Stimulated activated CD4-positive, alpha-beta T cell treated with anti-CD3 and anti-CD28 coated beads, Interleukin-1b, Interleukin-23, amount 100 ng/mL, for 24 hours (primary cell): ENCODE results near the gene TMCC2.
"Not testable (repeated sequence)": the region's sequence is repeated elsewhere in the genome, so short reads cannot be mapped to it uniquely, and the experiment has no call there.

Source experiments
- DNase-seq, 4 experiments: peaks; one replicate each; pipeline ENCODE4 v3.0.0-alpha.2; 2020; ENCODE audit warnings: low read depth in 4 of 4, low spot score in 1 of 4

Gene TMCC2

GRCh38 chr1:205276689-205277065, 48.9 kb downstream of the TMCC2 start:
- DNase-seq, result no peak

DNA sequence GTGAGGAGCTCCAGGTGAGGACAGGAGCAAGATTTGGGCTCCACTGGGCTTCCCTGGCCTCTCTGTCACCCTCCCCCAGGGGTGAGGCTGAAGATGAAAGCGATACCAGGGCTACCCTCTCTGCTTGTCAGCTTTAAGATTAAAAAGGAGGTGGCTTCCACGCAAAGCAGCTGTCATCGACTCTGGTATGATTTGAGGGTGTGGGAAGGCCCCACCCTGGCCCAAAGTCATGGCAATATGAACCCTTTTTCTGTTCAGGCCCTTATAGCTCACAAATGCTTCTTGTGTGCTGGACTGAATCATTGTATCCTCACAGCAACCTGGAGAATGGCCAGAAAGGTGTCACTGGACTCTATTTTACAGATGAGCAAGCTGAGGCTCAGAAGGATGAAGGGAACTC, 52.2 kb downstream of the TMCC2 start:
- no peak for DNase-seq

GRCh38 chr1:205280666-205281395, 53.1 kb downstream of the TMCC2 start:
- not testable (repeated sequence) for DNase-seq

- DNase-seq, result no peak
Measured at GRCh38 chr1:205283270-205284147, 55.8 kb downstream of the TMCC2 start.

GRCh38 chr1:205284420-205285144, 56.8 kb downstream of the TMCC2 start:
- peak; percentile 30 to 75 (median 51) for DNase-seq

- peak in 1 of 4 experiments; percentile 20 for DNase-seq
Measured at GRCh38 chr1:205285381-205286101, 57.8 kb downstream of the TMCC2 start.

DNA sequence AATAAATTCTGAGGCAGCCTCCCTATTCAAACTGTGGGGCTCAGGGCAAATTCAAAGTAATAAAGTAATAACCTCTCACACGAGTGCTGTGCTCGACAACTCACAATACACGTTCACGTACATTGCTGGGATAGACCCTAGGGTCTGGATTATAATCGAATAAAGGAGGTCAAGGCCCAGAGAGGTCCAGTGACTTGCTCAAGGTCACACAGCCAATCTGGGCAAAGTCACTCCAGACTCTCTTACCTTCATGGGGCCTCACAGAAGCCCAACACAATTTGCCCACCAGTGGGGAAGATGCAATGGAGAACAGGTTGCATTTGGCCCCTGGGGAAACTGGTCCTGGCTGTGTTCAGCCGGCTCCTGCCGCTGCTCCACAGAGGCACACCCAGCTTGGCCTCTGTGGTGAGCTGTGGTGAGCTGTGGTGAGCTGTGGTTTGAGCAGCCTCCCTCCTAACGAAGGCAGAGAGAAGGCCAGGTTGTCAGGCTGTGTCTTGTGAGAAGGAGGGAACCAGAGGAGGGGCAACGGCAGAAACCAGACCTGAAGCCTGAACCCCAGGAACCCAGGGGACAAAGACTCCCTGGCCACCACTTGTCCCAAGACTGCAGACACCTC, 58.7 kb downstream of the TMCC2 start:
- peak in 2 of 4 experiments; percentile 20 to 55 for DNase-seq

DNA sequence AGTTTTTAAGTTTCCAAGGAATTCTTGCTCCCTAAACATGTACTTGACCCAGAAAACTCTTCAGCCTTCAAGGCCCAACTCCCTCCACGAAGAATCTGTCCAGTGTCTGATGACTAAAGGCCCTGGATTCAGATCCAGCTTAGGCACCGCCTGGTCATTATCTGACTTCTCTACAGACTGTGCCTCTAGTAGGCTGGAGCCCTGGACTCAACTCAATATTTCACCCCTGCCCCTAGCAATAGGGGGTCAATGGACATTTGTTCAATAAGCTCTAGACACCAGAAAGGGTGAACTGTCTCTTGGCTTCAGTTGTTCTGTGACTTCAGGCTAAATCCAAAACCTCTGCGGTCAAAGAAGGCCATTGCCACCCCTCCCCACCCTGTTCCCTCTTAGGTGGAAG, 59.3 kb downstream of the TMCC2 start:
- DNase-seq, result no peak

- DNase-seq, result peak; percentile 31 to 58 (median 36)
Measured at GRCh38 chr1:205287767-205288559, 60.2 kb downstream of the TMCC2 start.

GRCh38 chr1:205291596-205291995, 63.9 kb downstream of the TMCC2 start:
- no peak for DNase-seq

GRCh38 chr1:205293350-205294074, 65.8 kb downstream of the TMCC2 start:
- no peak for DNase-seq

GRCh38 chr1:205294175-205294917, 66.6 kb downstream of the TMCC2 start:
- DNase-seq, result no peak

DNA sequence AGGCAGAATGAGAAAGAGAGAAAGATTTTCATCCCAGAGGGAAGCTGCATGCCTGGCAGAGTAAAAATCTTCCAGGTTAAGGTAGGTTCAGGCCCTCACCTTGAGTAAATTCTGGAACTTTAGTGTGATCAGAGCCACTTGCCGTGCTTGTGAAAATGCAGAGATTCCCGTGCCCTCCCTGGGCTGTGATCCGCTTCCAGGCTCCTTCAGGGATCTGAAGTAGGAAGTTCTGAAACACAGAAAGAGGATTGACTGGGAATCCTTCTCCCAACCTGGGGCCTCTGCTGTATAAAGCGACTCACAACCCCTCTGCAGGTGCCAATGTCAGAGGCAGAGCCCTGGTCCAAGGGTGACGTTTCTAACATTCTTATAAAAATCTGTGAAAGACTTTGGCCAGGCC, 67.2 kb downstream of the TMCC2 start:
- no peak for DNase-seq

DNA sequence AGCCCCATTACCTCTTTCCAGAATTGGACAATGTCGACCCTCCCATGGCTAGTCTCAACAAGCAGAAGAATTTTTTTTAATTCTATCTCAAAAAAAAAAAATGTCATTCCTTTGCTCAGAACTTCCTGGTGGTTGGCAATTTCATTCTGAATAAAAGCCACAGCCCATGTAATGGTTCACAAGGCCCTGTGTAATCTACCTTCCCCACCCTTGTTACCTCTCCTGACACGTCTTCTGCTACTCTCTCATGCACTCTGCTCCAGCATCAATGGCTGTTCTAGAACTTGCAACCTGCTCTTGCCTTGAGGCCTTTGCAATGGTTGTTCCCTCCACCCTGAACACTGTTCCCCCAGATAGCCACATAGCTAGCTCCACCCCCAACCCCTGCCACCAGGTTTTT, 68.4 kb downstream of the TMCC2 start:
- DNase-seq, result no peak

DNA sequence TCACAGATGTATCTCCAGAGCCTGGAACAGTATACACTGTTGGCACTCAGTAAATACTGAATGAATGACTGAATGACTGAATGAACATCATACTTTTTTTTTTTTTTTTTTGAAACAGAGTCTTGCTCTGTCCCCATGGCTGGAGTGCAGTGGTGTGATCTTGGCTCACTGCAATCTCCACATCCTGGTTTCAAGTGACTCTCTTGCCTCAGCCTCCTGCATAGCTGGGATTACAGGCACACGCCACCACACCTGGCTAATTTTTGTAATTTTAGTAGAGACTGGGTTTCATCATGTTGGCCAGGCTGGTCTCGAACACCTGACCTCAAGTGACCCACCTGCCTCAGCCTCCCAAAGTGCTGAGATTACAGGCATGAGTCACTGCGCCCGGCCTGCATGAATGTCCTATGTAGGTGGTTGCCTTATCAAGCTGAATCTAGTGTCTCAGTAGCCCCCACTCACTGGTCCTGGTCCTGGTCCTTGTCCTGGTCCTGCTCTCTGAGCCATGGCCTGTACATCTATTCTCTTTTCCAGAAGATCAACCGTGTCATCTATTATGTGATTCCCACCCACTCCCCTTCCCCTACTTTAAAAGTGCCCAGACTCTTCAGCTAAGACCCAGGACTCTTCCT, 69.9 kb downstream of the TMCC2 start:
- not testable (repeated sequence) for DNase-seq

GRCh38 chr1:205298191-205298994, 70.6 kb downstream of the TMCC2 start:
- no peak for DNase-seq

DNA sequence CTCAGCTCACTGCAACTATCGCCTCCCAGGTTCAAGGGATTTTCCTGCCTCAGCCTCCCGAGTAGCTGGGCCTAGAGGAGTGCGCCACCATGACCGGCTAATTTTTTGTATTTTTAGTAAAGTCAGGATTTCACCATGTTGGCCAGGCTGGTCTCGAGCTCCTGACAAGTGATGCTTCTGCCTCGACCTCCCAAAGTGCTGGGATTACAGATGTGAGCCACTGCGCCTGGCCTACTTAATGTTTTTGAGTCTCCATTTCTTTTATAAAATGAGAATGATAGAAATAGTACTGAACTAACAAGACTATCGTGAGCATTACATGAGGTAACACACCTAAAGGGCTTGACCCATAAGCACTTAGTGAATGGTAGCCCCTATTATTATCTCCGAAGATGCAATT, 72.4 kb downstream of the TMCC2 start:
- no peak for DNase-seq
